ENCODE results near the gene ARHGAP1. TPM values are rescaled to one million over a fixed set of nuclear protein-coding genes. Genes with fewer than 3 reads are reported as not detected.

ARHGAP1 gene
- total and polyA plus RNA-seq, 12 donors = 18.7 to 125 (median 70.2) TPM

GRCh38 chr11:46684367-46684766 lies 16.1 kb downstream of the ARHGAP1 start:
- 69 to 77% (median 73%) methylated on average over 3 of the region's 3 CpGs for WGBS, 4 donors
- intact Hi-C loops (cut with DNase I) = no loop called here
- H3K36me3 ChIP-seq (replicated peaks in 1 of 2) = peaks cover 0 to 65% of the 10 kb centered on the region in 2 donors

GRCh38 chr11:46682773-46683752 lies 17.4 kb downstream of the ARHGAP1 start:
- DNase-seq = peak in 6 of 7 donors; percentile 59 to 84 (median 78)
- Histone ChIP-seq H3K27ac (peak overlapping the region in 1 of 5 donors; percentile 63), H3K27me3 (no peaks in the 10 kb centered on the region), H3K36me3 (replicated peaks in 1 of 2) (peaks cover 0 to 75% of the 10 kb centered on the region in 2 donors), H3K4me1 (replicated peaks in 1 of 2) (peaks cover 4 to 26% of the 10 kb centered on the region in 2 donors), H3K9me3 (replicated peaks in 1 of 3) (no peaks in the 10 kb centered on the region), H3K4me3 (no peak overlapping the region)
- 78 to 89% (median 83%) methylated on average over 9 to 11 of the region's 11 CpGs for WGBS, 4 donors
- intact Hi-C loops (cut with DNase I) = no loop called here
- TF ChIP-seq POLR2A (IDR thresholded peaks at IDR 0.05) = no peak
- TF ChIP-seq CTCF (IDR thresholded peaks at IDR 0.05) = no peak

More at GRCh38 chr11:46684367-46684766, 16.1 kb downstream of the ARHGAP1 start:
- DNase-seq = no peak
- Histone ChIP-seq H3K9me3 (replicated peaks in 1 of 3) (no peaks in the 10 kb centered on the region), H3K4me3 (no peak overlapping the region), H3K27ac (no peak overlapping the region), H3K27me3 (no peaks in the 10 kb centered on the region), H3K4me1 (replicated peaks in 1 of 2) (peaks cover 4 to 27% of the 10 kb centered on the region in 2 donors)
- TF ChIP-seq POLR2A (IDR thresholded peaks at IDR 0.05) = no peak
- no peak for TF ChIP-seq CTCF (IDR thresholded peaks at IDR 0.05)

GRCh38 chr11:46681814-46682213 lies 18.6 kb downstream of the ARHGAP1 start:
- Histone ChIP-seq H3K4me1 (replicated peaks in 1 of 2) (peaks cover 0 to 13% of the 10 kb centered on the region in 2 donors), H3K27me3 (no peaks in the 10 kb centered on the region), H3K4me3 (no peak overlapping the region), H3K9me3 (replicated peaks in 1 of 3) (no peaks in the 10 kb centered on the region), H3K27ac (no peak overlapping the region), H3K36me3 (replicated peaks in 1 of 2) (peaks cover 0 to 73% of the 10 kb centered on the region in 2 donors)
- TF ChIP-seq CTCF (IDR thresholded peaks at IDR 0.05) (no peak), POLR2A (IDR thresholded peaks at IDR 0.05) (no peak)
- DNase-seq = no peak
- WGBS, 4 donors = 83 to 94% (median 93%) methylated on average over 5 to 11 of the region's 11 CpGs
- intact Hi-C loops (cut with DNase I) = no loop called here

GRCh38 chr11:46680815-46681214 lies 19.6 kb downstream of the ARHGAP1 start:
- intact Hi-C loops (cut with DNase I) = no loop called here
- Histone ChIP-seq H3K4me3 (no peak overlapping the region), H3K27me3 (no peaks in the 10 kb centered on the region), H3K9me3 (replicated peaks in 1 of 3) (no peaks in the 10 kb centered on the region), H3K4me1 (replicated peaks in 1 of 2) (peaks cover 6 to 18% of the 10 kb centered on the region in 2 donors), H3K36me3 (replicated peaks in 1 of 2) (peaks cover 0 to 63% of the 10 kb centered on the region in 2 donors), H3K27ac (no peak overlapping the region)
- 94 to 96% (median 95%) methylated on average over 19 to 22 of the region's 22 CpGs for WGBS, 4 donors
- DNase-seq = no peak
- TF ChIP-seq POLR2A (IDR thresholded peaks at IDR 0.05) (no peak), CTCF (IDR thresholded peaks at IDR 0.05) (no peak)

Data from adrenal gland (tissue), 12 donors.